HT-29 (cell line): ENCODE measurements around the gene CAPZA2. TPM values are rescaled to one million over a fixed set of nuclear protein-coding genes. Genes with fewer than 3 reads are reported as not detected.
"Not testable (repeated sequence)": the region's sequence is repeated elsewhere in the genome, so short reads cannot be mapped to it uniquely, and the experiment has no call there.

Source experiments
- DNase-seq: peaks from one replicate; pipeline ENCODE4 v3.0.0-alpha.2; 2015; ENCODE audit warnings: low spot score
- total RNA-seq: library from RNA; depleted of rRNA; stranded (reverse); fragments of >200 nt; shearing (Covaris generic); gene quantifications from 2 replicates; pipeline ENCODE4 v1.2.3, GENCODE V29; 2014; rRNA removed

Gene CAPZA2
- 61.7 and 62.9 TPM in 2 replicates for total RNA-seq

DNA sequence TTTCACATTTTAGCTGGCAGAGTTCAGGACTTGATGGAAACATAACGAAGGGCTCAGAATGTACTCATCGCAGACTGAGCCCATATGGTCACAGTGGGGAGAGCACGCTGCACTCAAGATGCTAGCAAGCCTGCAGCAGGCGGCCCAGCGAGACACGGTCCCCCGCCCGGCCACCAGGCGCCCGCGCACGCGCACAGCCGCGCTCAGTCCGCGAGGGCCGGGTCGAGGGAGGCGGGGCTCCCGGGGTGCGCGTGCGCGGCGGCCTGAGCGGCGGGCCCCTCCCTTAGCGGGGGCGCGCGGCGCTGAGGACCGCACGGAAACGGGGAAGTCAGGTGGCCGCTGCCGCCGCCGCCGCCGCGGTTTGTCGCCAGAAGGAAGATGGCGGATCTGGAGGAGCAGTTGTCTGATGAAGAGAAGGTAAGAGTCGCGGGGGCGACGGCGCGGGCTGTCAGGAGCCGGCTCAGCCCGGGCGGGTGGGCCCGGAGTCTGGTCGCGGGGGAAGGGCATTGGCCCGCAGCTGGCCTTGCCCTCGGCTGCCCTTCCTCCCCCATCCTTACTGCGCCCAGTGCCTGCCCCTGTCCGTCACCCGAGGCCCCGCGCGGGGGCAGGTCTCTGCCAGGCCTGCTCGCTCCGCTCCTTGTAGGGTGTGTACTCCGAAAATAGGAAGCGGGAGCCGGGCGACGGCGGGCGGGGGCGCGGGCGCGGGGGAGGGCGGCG is at the start of gene CAPZA2:
Gene CAPZA2 (plus strand): TSS at position 354 of the 717 bp plus-strand sequence. CDS start 25 bp downstream, at position 379.
- peak; percentile 95 for DNase-seq

DNA sequence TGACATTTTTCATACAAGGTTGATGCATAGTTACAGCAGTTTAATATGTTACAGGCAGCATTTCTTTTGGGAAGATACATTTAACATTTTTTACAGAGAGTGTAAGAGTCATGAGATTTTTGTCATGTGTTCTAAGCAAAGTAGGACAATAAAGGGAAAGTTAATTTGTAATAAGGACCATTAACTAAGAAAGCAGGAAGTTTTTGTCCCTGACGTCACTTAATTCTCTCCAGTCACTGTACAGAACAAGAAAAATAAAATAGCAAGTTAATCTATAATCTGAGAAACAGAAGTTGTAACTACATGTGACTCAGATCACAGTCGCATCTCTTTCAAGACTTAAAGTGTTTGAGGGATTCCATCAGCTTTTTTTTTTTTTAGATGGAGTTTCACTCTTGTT is 49.5 kb upstream of the CAPZA2 start:
- DNase-seq, result peak; percentile 36

DNA sequence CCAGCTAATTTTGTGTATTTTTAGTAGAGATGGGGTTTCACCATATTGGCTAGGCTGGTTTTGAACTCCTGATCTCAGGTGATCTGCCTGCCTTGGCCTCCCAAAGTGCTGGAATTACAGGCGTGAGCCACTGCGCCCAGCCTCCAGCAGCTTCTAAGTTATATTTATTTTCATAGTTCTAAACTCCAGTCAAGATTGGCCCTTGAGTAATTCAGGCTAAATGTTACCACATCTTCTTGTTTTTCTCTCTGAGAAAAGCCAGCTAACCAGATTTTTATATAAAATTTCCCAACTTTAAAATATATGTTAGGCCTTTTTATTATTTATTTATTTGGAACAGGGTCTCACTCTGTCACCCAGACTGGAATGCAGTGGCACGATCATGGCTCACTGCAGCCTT is 49.0 kb upstream of the CAPZA2 start:
- DNase-seq, result not testable (repeated sequence)

DNA sequence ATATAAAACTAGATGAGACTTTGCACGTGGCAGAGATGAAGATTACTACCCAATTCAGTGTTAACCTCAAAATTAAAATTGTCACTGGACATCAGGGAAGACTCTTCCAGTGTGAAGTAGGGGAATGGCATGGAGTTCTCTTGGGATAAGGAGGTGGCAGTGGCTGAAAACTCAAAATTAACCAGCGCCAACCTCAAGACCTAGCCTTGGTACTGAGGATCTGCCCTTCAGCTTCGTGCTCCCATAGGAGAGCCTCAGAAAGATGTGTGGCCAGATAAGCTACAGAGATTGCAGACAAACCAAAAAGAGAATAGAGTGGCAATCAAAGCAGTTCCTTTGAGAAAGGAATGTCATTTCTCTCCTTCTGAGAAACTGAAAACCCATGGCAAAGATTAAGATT is 47.3 kb upstream of the CAPZA2 start:
- DNase-seq, result no peak

DNA sequence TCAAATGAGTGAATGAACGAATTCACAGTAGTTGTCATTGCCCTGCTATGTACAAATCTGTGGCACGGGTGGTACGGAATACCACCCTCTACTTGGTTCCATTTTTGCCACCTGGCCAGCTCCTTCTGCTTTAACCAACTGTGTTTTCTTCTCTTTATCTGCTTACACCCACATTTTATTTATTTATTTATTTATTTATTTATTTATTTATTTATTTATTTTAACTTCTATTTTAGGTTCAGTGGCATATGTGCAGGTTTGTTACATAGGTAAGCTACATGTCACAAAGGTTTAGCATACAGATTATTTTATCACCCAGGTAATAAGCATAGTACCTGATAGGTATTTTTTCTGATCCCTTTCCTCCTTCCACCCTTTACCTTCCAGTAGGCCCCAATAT is 42.2 kb upstream of the CAPZA2 start:
- DNase-seq, result no peak

DNA sequence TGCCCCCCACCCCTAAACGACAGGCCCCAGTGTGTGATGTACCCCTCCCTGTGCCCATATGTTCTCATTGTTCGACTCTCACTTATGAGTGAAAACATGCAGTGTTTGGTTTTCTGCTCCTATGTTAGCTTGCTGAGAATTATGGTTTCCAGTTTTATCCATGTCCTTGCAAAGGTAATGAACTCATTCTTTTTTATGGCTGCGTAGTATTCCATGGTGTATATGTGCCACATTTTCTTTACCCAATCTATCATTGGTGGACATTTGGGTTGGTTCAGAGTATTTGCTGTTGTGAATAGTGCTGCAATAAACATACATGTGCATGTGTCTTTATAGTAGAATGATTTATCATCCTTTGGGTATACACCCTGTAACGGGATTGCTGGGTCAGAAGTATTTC is 40.7 kb upstream of the CAPZA2 start:
- not testable (repeated sequence) for DNase-seq

DNA sequence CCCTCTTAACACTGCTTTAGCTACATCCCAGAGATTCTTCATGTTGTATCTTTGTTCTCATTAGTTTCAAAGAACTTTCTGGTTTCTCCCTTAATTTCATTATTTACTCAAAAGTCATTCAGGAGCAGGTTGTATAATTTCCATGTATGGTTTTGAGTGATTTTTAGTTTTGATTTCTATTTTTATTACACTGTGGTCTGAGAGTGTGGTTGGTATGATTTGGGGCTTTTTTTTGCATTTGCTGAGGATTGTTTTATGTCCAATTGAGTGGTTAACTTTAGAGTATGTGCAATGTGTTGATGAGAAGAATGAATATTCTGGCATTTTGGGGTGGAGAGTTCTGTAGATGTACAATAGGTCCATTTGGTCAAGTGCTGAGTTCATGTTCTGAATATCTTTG is 37.9 kb upstream of the CAPZA2 start:
- no peak for DNase-seq

DNA sequence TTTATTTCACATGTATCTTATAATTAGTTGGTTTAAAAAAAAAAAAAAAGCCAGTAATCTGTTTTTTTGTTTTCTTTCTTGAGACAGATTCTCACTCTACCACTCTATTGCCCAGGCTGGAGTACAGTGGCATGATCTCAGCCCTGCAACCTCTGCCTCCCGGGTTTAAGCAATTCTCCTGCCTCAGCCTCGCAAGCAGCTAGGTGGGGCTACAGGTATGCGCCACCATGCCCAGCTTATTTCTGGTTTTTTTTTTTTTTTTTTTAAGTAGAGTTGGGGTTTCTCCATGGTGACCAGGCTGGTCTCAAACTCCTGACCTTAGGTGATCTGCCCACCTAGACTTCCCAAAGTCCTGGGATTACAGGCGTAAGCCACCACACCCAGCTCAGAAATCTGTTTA is 34.1 kb upstream of the CAPZA2 start:
- no peak for DNase-seq

DNA sequence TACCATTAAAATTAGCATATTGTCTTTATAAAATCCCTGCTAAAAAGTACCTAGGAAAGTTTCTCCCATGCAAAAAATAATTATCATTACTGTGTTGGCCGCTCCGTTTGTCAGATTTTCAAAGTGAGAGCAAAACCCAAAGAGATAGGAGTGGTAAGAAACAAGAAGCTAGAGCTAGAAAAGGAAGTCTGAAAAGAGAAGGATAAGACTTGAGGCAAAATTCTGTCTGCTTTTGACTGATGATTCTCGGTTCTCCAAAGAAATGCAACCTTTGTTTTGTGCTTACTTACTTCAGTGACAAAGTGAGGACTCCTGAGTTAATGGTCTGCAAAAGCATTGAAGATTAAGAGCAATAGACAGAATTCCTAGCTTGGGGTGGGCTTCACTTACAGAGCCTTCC is 33.3 kb upstream of the CAPZA2 start:
- DNase-seq, result no peak

DNA sequence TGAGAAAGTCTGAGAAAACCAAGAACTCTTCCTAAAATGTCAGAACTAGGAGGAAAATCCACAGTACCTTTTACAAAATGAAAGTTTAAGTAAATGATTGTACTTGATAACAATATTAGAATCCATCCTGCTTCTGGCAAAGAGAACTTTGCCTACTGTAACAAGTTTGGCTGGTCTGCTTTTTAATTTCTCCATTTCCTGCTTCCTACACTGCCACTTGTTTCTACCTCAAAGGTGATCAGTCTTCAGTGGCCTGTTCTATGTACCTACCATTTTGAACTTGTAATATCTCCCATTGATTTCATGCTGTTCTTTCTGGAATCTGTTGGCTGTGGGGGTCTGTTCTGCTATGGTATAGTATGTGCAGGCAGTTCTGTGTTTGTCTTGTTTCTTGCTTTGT is 32.9 kb upstream of the CAPZA2 start:
- DNase-seq, result no peak

DNA sequence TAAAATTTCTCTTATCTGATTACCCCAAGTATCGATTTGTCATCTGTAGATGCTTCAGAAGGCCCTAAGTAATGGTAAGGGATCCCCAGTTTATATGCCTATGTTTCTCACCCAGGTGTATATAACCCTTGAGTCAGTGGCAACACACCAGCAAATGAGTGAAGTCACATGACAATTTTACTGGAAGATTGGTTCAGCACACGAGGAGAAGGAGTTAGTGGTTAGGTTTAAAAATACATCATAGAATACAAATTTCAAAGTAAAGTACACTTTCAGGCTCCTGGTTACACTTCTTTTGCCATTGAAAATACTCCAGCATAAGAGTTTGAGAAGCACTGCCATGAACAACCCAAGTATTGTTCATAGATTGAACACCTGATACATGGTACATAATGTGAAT is 29.7 kb upstream of the CAPZA2 start:
- no peak for DNase-seq

DNA sequence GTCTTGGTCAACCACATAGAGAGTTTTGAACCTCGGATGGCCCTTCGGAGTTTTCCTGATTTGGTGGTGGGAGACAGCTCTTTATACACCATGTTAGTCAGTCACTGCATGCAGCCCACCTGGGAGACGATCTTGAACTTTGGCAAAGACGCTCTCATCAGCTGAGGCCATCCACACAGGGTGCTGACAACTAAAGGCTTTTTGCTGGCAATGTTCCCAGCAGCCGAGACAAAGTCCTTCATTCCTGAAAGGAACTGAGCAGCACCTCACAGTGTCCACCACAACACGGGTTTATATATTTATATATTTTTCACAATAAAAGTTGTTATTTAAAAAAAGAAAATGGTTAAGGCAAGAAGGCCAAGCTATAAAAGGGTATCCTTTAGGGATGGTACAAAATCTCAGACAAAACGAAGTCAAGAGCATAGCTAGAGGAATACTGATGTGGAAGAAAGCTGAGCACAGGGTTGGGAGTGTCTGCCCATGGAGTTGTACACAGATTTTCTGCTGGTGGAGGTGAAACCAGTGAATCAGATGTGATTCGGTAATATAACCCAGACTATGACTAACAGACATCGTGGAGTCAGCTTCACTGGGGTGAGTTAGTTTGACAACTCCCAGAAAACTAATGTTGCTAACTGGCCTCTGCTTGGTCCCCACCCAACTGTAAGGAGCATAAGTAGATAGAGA is 27.4 kb upstream of the CAPZA2 start:
- DNase-seq, result peak; percentile 52

DNA sequence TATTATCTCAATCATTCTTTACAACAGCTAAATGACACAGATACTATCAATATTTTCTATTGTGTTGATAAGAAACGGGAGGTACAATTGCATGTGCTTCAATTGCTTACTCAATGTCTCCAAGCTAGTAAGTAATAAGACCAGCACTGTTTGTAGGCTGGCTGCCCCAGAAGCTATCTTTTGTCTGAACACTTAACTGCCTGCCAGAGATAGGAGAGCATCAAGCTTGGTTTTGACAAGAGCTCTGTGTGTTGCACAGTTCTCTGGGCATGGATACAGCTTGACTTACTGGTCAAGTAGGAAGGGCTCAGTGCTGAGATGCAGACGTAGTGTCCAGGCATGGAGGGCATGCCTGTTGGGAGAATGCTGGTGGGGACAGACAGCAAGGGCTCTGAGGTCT is 26.3 kb upstream of the CAPZA2 start:
- DNase-seq, result no peak

DNA sequence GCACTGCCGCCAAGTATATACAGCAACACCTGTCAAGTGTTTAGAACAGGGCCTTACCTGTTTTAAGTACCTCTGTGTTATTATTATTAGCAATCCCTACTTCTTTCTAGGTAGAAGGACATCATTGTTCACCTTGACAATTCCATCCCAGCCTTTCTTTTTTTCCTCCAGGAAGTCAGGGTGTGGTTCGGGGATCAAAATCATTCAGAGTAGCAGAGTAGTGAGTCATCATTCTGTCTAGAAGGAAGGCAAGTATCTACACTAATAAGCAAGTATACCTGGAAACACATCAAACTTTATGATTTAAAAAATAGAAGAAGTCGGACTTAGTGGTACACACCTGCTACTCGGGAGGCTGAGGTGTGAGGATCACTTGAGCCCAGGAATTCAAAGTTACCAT is 25.5 kb upstream of the CAPZA2 start:
- DNase-seq, result peak; percentile 28

DNA sequence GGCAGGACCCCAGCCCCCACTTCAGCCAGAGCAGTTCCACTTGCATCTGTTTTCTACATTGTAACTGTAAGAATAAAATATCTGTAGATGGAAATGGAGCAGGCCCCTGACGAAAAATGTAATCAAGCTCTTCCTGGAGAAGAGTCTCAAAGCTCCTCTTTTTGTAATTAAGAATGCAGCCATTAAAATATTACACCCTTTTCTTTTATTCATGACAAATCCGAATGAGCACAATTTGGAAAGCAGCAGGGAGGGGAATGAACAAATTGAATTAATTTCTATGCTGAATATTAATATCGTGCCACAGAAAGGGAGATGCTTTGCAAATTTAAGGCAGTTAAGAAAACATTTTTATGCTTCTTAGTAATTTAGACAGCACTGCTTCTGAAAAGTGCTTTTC is 24.8 kb upstream of the CAPZA2 start:
- no peak for DNase-seq

DNA sequence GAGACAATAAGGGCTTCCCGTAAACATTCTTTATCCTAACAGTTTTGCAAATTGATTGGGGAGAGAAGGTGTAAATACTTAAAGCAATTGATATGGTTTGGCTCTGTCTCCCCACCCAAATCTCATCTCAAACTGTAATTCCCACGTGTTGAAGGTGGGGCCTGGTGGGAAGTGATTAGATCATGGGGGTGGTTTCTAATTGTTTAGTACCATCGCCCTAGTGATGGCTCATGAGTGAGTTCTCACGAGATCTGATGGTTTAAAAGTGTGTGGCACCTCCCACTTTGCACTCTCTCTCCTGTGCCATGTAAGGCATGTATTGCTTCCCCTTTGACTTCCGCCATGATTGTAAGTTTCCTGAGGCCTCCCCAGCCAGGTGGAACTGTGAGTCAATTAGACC is 22.1 kb upstream of the CAPZA2 start:
- DNase-seq, result no peak

DNA sequence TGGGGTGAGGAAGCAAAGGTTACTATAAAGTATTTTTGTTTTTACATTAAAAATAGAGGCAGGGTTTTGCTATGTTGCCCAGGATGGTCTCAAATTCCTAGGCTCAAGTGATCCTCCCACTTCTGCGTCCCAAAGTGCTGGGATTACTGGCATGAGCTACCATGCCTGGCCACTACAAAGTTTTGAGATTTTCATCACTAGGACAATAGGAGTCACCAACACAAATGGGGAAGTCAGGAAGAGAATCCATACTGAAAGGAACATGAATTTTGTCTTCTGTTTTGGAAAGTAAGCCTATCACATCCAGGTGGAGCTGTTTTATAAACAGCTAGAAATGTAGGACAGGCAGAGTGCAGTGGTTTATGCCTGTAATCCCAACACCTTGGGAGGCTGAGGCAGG is 20.0 kb upstream of the CAPZA2 start:
- no peak for DNase-seq

DNA sequence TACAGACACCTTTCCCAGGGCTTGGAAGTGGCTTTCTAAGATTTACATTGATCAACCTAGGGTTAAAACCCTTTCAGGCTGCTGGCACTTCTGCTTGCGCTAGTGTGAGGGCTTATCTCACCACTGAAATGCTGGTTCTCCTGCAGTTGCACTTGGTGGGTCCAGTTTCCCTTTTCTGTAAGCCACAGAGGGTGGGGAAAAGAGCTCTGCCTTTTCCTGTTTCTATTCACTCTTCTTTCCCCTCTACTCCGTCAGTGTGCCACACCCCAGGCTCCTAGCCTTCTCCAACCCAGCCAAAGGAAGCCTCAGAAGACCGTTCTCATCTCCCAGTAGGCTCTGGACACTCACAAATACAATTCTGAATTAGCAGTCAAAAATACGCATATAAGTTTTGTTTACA is 19.0 kb upstream of the CAPZA2 start:
- no peak for DNase-seq

DNA sequence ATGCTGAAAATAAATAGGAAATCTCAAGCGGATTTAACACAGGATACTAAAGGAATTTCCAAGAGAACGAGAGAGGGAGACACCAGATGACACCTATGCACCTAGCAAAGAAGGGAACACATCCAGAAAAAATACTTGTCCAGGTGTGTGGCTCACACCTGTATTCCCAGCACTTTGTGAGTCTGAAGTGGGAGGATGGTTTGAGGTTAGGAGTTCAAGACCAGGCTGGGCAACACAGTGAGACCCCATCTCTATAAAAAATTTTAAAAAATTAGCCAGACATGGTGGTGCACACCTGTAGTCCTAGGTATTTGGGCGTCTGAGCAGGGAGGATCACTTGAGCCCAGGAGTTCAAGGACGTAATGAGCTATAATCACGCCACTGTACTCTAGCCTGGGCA is 11.2 kb upstream of the CAPZA2 start:
- no peak for DNase-seq

DNA sequence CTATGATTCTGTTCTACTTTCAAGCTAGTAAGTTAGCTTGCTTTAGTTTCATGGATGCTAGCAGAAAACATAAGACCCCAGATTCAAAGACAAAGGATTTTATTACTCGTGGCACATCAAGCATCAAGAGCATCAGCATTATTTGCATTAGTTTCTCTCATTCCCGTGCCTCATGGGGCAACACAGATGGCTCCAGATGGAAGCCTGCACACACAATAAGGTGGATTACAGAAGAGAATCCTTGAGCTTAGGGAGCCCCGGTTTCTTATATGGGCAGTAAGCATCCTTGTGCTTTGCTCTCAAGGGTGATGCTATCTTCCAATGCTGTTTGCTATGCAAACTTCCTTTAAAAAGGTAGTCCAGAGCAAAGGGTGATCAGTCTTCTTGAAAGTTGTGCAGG is 10.7 kb upstream of the CAPZA2 start:
- no peak for DNase-seq

DNA sequence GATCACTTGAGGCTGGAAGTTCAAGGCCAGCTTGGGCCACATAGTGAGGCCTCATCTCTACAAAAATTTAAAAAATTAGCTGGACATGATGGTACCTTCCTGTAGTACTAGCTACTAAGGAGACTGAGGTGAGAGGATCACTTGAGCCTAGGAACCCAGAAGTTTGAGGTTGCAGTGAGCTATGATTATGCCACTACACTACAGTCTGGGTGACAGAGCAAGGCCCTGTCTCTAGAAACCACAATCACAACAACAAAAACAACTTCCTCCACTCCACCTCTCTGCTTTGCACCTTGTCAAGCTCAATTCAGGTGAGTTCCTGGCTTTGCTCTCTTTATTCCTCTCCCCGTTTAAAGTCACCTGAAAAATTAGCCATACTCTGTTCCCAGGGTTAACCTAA is 8.3 kb upstream of the CAPZA2 start:
- DNase-seq, result no peak

DNA sequence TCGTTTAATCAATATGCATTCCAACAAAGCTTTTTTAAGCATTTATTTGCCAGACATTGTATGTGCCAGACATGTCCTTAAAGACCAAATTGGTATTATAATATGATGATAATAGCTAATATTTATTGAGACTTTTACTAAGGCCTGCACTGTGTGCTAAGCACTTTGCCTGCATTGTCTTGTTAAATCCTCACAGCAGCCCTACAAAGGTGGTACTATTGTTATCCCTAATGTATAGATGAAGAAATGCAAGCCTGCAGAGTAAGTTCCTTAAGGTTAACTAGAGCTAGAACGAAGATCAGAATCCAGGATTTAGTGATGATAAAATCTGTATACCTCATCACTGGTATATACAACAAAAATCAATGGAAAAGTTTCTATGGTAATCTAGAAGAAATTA is 5.3 kb upstream of the CAPZA2 start:
- no peak for DNase-seq

DNA sequence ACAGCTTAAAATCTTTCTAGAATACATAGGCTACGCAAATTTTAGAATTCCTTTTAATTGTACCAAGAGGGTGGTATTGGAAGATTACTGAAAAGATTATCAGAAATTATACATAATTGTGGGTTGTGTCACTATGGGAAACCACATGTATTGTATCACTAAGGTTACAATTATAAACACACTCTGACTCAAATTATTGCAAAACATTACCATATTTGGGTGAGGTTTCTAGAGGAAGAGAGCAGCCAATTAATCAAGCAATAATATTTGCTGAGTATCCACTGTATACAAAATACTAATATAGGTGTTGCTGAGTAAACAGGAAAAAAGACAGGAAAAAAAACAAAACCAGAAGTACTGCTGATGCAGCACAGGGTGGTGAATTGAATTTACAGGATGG is 3.1 kb upstream of the CAPZA2 start:
- DNase-seq, result peak; percentile 38
